Body of pancreas (tissue), 4 donors: ENCODE data around the gene HS1BP3.

ENCODE experiments used
- POLR2A ChIP-seq, 3 donors: fragments of 450-650 bp; IDR thresholded peaks; one replicate each; pipeline ENCODE4 v1.6.1; 2016; ENCODE audit warnings: antibody characterized with exemption in 3 of 3, mild to moderate bottlenecking in 2 of 3
- TF ChIP-seq, protein P1 (sequence below), 7 experiments: fragments of 450-650 bp in 4 of 7; fragments of 200-600 bp in 3 of 7; sonication (generic) in 3 of 7; IDR thresholded peaks; one replicate each; pipeline ENCODE4 v1.5.1; 2016 to 2019; ENCODE audit warnings: antibody characterized with exemption in 7 of 7

DNA sequence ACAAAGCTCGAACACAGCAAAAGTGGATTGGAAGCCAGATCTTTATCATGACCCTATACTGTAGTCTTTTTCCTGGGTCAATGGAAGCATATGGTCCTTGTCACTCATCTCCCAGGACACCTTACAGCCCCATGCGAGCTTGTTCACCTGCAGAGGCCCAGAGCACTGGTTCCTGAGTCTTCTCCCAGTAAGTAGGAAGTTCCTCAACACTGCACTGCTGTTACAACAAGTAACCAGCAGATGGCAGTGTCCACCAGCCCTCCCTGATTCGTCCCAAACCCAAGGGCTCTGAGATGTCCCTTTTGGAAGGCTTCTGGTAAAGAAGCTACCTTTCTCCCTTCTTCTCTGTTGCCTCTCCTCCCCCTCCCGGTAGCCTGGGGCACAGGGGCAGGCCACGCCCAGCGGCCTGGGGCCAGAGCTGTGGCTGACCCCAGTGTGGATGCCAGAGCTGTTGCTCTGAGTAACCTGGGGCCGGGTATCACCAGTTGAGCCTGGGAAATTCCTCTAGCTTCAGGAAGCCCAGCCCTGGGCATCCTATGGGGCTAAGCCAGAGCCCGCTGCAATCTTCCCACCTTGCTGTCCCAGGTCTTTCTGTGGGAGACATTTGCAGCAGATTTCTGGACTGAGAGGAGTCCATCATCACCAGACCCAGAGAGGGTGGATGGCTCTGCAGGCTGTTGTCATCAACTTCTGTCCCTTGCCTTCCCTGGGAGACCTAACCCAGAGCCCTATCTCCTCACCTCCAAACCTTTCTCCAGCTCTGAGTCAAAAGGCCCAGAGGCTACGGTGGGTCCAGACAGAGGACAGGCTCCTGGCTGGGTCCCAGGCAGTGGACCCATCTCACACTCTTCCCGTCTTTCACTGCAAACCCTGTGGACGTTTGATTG lies 10.8 kb upstream of the HS1BP3 start:
- TF ChIP-seq, protein P1, sequence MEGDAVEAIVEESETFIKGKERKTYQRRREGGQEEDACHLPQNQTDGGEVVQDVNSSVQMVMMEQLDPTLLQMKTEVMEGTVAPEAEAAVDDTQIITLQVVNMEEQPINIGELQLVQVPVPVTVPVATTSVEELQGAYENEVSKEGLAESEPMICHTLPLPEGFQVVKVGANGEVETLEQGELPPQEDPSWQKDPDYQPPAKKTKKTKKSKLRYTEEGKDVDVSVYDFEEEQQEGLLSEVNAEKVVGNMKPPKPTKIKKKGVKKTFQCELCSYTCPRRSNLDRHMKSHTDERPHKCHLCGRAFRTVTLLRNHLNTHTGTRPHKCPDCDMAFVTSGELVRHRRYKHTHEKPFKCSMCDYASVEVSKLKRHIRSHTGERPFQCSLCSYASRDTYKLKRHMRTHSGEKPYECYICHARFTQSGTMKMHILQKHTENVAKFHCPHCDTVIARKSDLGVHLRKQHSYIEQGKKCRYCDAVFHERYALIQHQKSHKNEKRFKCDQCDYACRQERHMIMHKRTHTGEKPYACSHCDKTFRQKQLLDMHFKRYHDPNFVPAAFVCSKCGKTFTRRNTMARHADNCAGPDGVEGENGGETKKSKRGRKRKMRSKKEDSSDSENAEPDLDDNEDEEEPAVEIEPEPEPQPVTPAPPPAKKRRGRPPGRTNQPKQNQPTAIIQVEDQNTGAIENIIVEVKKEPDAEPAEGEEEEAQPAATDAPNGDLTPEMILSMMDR (IDR thresholded peaks at IDR 0.05) = peak; percentile 88 to 97 (median 93)
- no peak for TF ChIP-seq POLR2A (IDR thresholded peaks at IDR 0.05)
